NB4 (cell line): Measurements from ENCODE around the gene KLHL3.

Experiments
- DNase-seq: peaks from one replicate; pipeline ENCODE4 v3.0.0; 2010; ENCODE audit warnings: low read depth
- H3K4me3 ChIP-seq: one replicate; pipeline ENCODE4 v1.5.1; 2011; ENCODE audit warnings: mild to moderate bottlenecking, low read depth, low read length, moderate library complexity
- MYC ChIP-seq: IDR thresholded peaks from 2 replicates; pipeline ENCODE4 v1.6.1; 2011; ENCODE audit warnings: low read depth, low read length
- POLR2A ChIP-seq: IDR thresholded peaks from 2 replicates; pipeline ENCODE4 v1.6.1; 2011; ENCODE audit warnings: mild to moderate bottlenecking; ENCODE audit not compliant: insufficient read length; ENCODE audit errors: extremely low read depth
- TF ChIP-seq, protein P1 (sequence below): IDR thresholded peaks from one replicate; pipeline ENCODE4 v1.5.1; 2012; ENCODE audit warnings: low read depth, low read length
- TF ChIP-seq, protein P2 (sequence below): IDR thresholded peaks from 2 replicates; pipeline ENCODE4 v1.6.1; 2011; ENCODE audit warnings: low read depth, low read length

KLHL3 gene

DNA sequence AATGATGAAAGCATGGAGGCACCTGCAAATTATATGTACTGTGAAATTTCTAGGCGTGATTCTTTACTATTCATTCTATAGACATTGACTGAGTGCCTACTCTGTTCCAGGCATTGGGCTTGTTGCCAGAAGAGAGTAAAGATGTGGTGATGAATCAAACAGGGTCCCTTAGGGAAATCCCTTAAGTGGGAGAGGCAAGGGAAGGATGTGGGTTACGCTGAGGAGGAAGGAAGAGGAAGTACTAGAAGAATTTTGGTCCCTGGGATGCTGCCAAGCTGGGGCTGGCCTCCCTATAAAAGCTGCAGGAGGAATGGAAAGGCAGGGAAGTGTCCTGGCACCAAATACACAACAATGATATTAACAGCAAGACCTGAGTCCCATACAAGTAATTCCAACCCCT is 160.0 kb downstream of the KLHL3 start:
- no peak for TF ChIP-seq POLR2A
- TF ChIP-seq, protein P1, sequence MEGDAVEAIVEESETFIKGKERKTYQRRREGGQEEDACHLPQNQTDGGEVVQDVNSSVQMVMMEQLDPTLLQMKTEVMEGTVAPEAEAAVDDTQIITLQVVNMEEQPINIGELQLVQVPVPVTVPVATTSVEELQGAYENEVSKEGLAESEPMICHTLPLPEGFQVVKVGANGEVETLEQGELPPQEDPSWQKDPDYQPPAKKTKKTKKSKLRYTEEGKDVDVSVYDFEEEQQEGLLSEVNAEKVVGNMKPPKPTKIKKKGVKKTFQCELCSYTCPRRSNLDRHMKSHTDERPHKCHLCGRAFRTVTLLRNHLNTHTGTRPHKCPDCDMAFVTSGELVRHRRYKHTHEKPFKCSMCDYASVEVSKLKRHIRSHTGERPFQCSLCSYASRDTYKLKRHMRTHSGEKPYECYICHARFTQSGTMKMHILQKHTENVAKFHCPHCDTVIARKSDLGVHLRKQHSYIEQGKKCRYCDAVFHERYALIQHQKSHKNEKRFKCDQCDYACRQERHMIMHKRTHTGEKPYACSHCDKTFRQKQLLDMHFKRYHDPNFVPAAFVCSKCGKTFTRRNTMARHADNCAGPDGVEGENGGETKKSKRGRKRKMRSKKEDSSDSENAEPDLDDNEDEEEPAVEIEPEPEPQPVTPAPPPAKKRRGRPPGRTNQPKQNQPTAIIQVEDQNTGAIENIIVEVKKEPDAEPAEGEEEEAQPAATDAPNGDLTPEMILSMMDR, result no peak
- no peak for TF ChIP-seq MYC
- TF ChIP-seq, protein P2, sequence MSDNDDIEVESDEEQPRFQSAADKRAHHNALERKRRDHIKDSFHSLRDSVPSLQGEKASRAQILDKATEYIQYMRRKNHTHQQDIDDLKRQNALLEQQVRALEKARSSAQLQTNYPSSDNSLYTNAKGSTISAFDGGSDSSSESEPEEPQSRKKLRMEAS, result no peak
- DNase-seq, result peak; percentile 17
- H3K4me3 ChIP-seq, result no peak overlapping the region

DNA sequence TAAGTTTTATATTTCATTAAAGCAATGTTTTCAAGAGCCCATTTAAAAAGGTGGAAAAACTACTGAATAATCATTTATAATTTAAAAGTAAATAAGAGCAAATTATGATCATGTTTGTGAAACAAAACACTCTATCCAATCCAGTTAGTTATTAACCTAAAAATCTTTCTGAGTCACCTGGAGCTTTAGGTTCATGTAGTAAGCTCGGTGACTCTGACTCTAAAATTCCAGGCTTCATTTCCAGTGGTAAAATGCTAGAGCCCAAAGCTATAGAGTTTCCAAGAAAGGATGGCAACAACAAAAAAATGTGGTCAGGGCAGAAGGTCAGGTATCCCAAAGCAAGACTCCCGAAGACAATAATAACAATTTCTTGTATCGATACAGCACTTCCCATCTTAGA is 160.7 kb downstream of the KLHL3 start:
- H3K4me3 ChIP-seq, result no peak overlapping the region
- TF ChIP-seq, protein P1, result no peak
- TF ChIP-seq POLR2A (no peak), MYC (no peak)
- TF ChIP-seq, protein P2, result no peak
- no peak for DNase-seq

DNA sequence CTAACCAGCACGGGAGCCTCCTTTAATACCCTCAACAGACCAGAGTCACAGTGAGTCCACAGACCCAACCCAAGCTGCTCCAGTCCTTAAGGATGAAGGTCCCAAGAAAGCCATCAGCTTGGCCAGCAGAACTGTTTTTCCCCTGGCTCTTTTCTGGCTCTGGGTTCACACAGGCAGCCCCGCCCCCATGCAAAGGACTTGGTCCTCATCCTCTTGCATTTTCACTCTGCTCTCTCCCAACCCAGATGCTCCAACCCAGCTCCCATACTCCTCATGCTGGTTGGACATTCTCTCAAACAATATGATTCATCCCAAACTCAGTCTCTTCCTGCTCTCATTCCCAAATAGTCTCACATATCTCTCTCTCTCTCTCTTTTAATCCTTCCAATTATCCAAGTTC is 162.5 kb downstream of the KLHL3 start:
- no peak for TF ChIP-seq MYC
- no peak for DNase-seq

DNA sequence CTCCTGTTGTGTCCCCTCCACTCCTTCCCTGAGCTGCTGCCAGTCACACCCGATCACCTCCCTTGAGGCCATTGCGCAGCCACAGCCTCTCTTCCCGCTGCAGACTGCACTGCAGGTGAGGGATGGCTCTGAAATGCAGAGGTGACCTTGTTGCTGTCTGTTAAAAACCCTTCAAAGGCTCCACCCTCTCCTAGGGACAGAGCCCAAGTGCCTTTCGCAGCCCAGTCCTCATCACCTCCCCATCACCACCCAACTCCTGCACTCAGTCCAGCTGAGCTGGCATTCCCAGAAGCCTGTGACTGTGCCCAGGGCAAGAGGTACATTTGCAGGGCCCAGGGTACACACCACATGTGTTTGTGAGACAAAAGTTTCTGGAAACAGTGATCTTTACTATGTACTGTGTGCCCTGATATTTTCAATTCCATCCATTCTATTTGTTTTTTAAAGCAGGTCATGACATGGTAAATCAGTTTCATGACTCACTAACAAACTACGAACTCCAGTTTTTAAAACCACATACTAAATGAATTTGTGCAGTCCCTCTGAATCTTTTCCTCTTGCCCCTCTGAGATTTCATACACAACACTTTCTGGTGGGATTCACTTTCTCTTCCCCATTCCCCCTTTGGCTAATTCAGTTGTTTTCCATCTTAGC is 163.7 kb downstream of the KLHL3 start:
- DNase-seq, result no peak
- no peak for TF ChIP-seq MYC
- no peak for TF ChIP-seq POLR2A
- TF ChIP-seq, protein P1, result no peak
- TF ChIP-seq, protein P2, result no peak
- H3K4me3 ChIP-seq, result no peak overlapping the region

More for the DNA sequence above, 162.5 kb downstream of the KLHL3 start:
- no peak overlapping the region for H3K4me3 ChIP-seq

DNA sequence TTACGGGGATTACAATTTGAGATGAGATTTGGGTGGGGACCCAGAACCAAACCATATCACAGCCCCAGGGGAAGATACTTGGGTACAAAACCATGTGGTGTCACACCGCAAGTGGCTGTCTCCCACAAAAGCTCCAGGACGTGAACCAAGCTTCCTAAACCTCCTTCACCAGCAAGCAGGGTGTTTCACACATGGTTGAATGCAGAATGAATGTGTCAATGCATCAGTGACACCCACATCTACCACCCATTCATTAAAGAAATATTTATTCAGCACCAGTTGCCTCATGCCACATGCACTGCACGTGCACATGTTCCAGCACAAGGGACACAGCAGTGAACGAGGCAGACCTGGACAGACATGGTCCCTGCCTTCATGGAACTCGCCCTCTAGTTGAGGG is 165.8 kb downstream of the KLHL3 start:
- no peak overlapping the region for H3K4me3 ChIP-seq
- no peak for DNase-seq
- no peak for TF ChIP-seq MYC
